IMR-90 (cell line): Measurements from ENCODE around the gene CDCP1. TPM values are rescaled to one million over a fixed set of nuclear protein-coding genes. Genes with fewer than 3 reads are reported as not detected.

Source experiments
- ATAC-seq: fragments of 200-7000 bp; cut with Tn5 transposase; 2 replicates; pipeline ENCODE4 v1.9.1; 2020; ENCODE audit warnings: low read depth, mild to moderate bottlenecking, moderate library complexity
- BruUV-seq: library from RNA; stranded (reverse); fragments of 400-500 nt; replicated peaks from 2 replicates; lab custom pipeline; 2021; lab: Mats Ljungman, UMichigan
- CTCF ChIA-PET: fragments of 300-600 bp; formaldehyde crosslinking; extraction: SDS; loops from one replicate; lab custom pipeline; 2021; ENCODE audit warnings: antibody characterized with exemption; lab: Yijun Ruan, JAX
- POLR2A ChIA-PET: fragments of 300-600 bp; sonication (Branson Sonifier 250); formaldehyde crosslinking; loops from one replicate; lab custom pipeline; 2022; ENCODE audit warnings: antibody characterized with exemption; ENCODE audit not compliant: unreplicated experiment; lab: Charles Lee
- DNase-seq: peaks from one replicate; pipeline ENCODE4 v3.0.0; 2013
- H2AFZ ChIP-seq: replicated peaks from 2 replicates; pipeline ENCODE3; 2013; ENCODE audit warnings: low read length, mild to moderate bottlenecking; ENCODE audit not compliant: poor library complexity
- H2AK5ac ChIP-seq: 2 replicates; pipeline ENCODE4 v1.6.1; 2013; ENCODE audit warnings: low read depth, low read length, inconsistent platforms
- H2AK9ac ChIP-seq: replicated peaks from 2 replicates; pipeline ENCODE3; 2013; ENCODE audit warnings: mild to moderate bottlenecking, low read depth, low read length, moderate library complexity; ENCODE audit not compliant: poor library complexity
- H2BK120ac ChIP-seq: 2 replicates; pipeline ENCODE4 v1.6.1; 2013; ENCODE audit warnings: low read depth, low read length, inconsistent platforms
- H2BK15ac ChIP-seq: 3 replicates; pipeline ENCODE4 v1.6.1; 2013; ENCODE audit warnings: low read depth, low read length, inconsistent platforms
- H2BK20ac ChIP-seq: 2 replicates; pipeline ENCODE4 v1.6.1; 2013; ENCODE audit warnings: low read depth, mild to moderate bottlenecking, inconsistent platforms, low read length, moderate library complexity
- H2BK5ac ChIP-seq: 2 replicates; pipeline ENCODE4 v1.6.1; 2013; ENCODE audit warnings: mild to moderate bottlenecking, low read depth, low read length, inconsistent platforms; ENCODE audit not compliant: poor library complexity, severe bottlenecking
- H3K14ac ChIP-seq: replicated peaks from 2 replicates; pipeline ENCODE4 v1.6.1; 2013; ENCODE audit warnings: low read depth, low read length, inconsistent platforms
- H3K18ac ChIP-seq: 2 replicates; pipeline ENCODE4 v1.6.1; 2013; ENCODE audit warnings: low read depth, low read length, control low read depth
- H3K23ac ChIP-seq: 2 replicates; pipeline ENCODE4 v1.6.1; 2013; ENCODE audit warnings: low read depth, low read length, inconsistent platforms
- H3K27ac ChIP-seq: 2 replicates; pipeline ENCODE4 v1.5.1; 2013; ENCODE audit warnings: mild to moderate bottlenecking, control low read depth, low read length; ENCODE audit not compliant: insufficient read depth
- H3K27me3 ChIP-seq: 2 replicates; pipeline ENCODE4 v1.6.1; 2013; ENCODE audit warnings: low read length; ENCODE audit not compliant: control insufficient read depth, insufficient read depth
- H3K36me3 ChIP-seq: 2 replicates; pipeline ENCODE4 v1.6.1; 2013; ENCODE audit warnings: low read length, mixed read lengths; ENCODE audit not compliant: control insufficient read depth, insufficient read depth
- H3K4ac ChIP-seq: 2 replicates; pipeline ENCODE4 v1.6.1; 2013; ENCODE audit warnings: low read depth, low read length, inconsistent platforms
- H3K4me1 ChIP-seq: 2 replicates; pipeline ENCODE4 v1.6.1; 2013; ENCODE audit warnings: low read length, mixed read lengths; ENCODE audit not compliant: control insufficient read depth, insufficient read depth
- H3K4me2 ChIP-seq: 2 replicates; pipeline ENCODE4 v1.6.1; 2013; ENCODE audit warnings: low read depth, mild to moderate bottlenecking, control low read depth, low read length, moderate library complexity
- H3K4me3 ChIP-seq: 2 replicates; pipeline ENCODE4 v1.5.1; 2013; ENCODE audit warnings: low read depth, mild to moderate bottlenecking, control low read depth, low read length, moderate library complexity; ENCODE audit not compliant: insufficient read depth
- H3K56ac ChIP-seq: 2 replicates; pipeline ENCODE4 v1.6.1; 2013; ENCODE audit warnings: low read length, inconsistent platforms; ENCODE audit not compliant: insufficient read depth; ENCODE audit errors: extremely low read depth
- H3K79me1 ChIP-seq, 2 experiments: 2 replicates each; pipeline ENCODE4 v1.6.1; 2013; ENCODE audit warnings: low read length in 2 of 2, inconsistent platforms in 1 of 2, low read depth in 1 of 2
- H3K9ac ChIP-seq: 2 replicates; pipeline ENCODE4 v1.6.1; 2013; ENCODE audit warnings: low read depth, low read length, control low read depth
- H3K9me1 ChIP-seq: 2 replicates; pipeline ENCODE4 v1.6.1; 2013; ENCODE audit warnings: low read length, inconsistent platforms; ENCODE audit not compliant: insufficient read depth
- H3K9me3 ChIP-seq: 2 replicates; pipeline ENCODE4 v1.6.1; 2013; ENCODE audit warnings: low read length; ENCODE audit not compliant: control insufficient read depth, insufficient read depth
- H4K20me1 ChIP-seq: 2 replicates; pipeline ENCODE4 v1.6.1; 2013; ENCODE audit warnings: low read length, inconsistent platforms; ENCODE audit not compliant: insufficient read depth
- H4K5ac ChIP-seq: 2 replicates; pipeline ENCODE4 v1.6.1; 2013; ENCODE audit warnings: mild to moderate bottlenecking, low read depth, low read length, control low read depth
- H4K8ac ChIP-seq, 2 experiments: 2 replicates each; pipeline ENCODE4 v1.6.1; 2013; ENCODE audit warnings: low read depth in 2 of 2, low read length in 2 of 2, control low read depth in 1 of 2, inconsistent platforms in 1 of 2
- H4K91ac ChIP-seq: 2 replicates; pipeline ENCODE4 v1.6.1; 2013; ENCODE audit warnings: low read depth, low read length, inconsistent platforms; ENCODE audit not compliant: insufficient read depth
- CEBPB ChIP-seq: IDR thresholded peaks from 2 replicates; pipeline ENCODE4 v1.6.1; 2012; ENCODE audit warnings: low read depth, low read length, improper control_type of control experiment
- FOS ChIP-seq: fragments of 150-350 bp; IDR thresholded peaks from 2 replicates; pipeline ENCODE4 v1.6.1; 2016; ENCODE audit warnings: low read depth, low read length
- MAFK ChIP-seq: IDR thresholded peaks from 2 replicates; pipeline ENCODE4 v1.6.1; 2012; ENCODE audit warnings: low read depth, low read length, improper control_type of control experiment
- MAZ ChIP-seq: IDR thresholded peaks from 2 replicates; pipeline ENCODE4 v1.6.1; 2012; ENCODE audit warnings: low read depth, mild to moderate bottlenecking, low read length, improper control_type of control experiment, moderate library complexity, borderline replicate concordance
- MXI1 ChIP-seq: IDR thresholded peaks from 2 replicates; pipeline ENCODE4 v1.6.1; 2012; ENCODE audit warnings: low read depth, mild to moderate bottlenecking, low read length, moderate library complexity, borderline replicate concordance
- NFE2L2 ChIP-seq: fragments of 150-350 bp; IDR thresholded peaks from 2 replicates; pipeline ENCODE4 v1.6.1; 2016; ENCODE audit warnings: low read depth, mild to moderate bottlenecking, low read length
- WGBS, 2 experiments: methylation state at CpG; one replicate each; pipeline versions ENCODE4 v1.1.5 to v1.1.7; 2013; ENCODE audit warnings: missing lambda C conversion rate in 2 of 2; ENCODE audit not compliant: insufficient read length in 1 of 2; ENCODE audit errors: extremely low coverage in 2 of 2; 5-methylcytosine and 5-hydroxymethylcytosine counted together
- dilution Hi-C: fragments of 300-500 bp; cut with HindIII; formaldehyde crosslinking; loops from one replicate; pipeline ENCODE4 v1.14.3; 2018; ENCODE audit warnings: low sequenced_read_pairs; ENCODE audit not compliant: unreplicated experiment
- in situ Hi-C: fragments of 300-500 bp; cut with MboI; formaldehyde crosslinking; loops from 3 replicates; pipeline ENCODE4 v1.14.3; 2019; ENCODE audit warnings: low sequenced_read_pairs, inconsistent platforms, mixed read lengths
- intact Hi-C: fragments of 100-400 bp; cut with micrococcal nuclease; formaldehyde crosslinking; loops from 2 replicates; pipeline ENCODE4 v1.10.0; 2022
- polyA plus RNA-seq, 3 experiments: library from polyadenylated mRNA; depleted of rRNA; stranded (reverse); fragments of >200 nt; gene quantifications; 2 replicates each; pipeline ENCODE4 v1.2.3, GENCODE V29; 2012; ENCODE audit warnings: low replicate concordance in 1 of 3
- total RNA-seq: library from RNA; depleted of rRNA; stranded (reverse); fragments of >200 nt; gene quantifications from 2 replicates; pipeline ENCODE4 v1.2.3, GENCODE V29; 2012

The CDCP1 gene
- total and polyA plus RNA-seq, 2 of the 4 experiments (the other 2 are of a cell fraction), result 2.5 to 3.8 TPM

DNA sequence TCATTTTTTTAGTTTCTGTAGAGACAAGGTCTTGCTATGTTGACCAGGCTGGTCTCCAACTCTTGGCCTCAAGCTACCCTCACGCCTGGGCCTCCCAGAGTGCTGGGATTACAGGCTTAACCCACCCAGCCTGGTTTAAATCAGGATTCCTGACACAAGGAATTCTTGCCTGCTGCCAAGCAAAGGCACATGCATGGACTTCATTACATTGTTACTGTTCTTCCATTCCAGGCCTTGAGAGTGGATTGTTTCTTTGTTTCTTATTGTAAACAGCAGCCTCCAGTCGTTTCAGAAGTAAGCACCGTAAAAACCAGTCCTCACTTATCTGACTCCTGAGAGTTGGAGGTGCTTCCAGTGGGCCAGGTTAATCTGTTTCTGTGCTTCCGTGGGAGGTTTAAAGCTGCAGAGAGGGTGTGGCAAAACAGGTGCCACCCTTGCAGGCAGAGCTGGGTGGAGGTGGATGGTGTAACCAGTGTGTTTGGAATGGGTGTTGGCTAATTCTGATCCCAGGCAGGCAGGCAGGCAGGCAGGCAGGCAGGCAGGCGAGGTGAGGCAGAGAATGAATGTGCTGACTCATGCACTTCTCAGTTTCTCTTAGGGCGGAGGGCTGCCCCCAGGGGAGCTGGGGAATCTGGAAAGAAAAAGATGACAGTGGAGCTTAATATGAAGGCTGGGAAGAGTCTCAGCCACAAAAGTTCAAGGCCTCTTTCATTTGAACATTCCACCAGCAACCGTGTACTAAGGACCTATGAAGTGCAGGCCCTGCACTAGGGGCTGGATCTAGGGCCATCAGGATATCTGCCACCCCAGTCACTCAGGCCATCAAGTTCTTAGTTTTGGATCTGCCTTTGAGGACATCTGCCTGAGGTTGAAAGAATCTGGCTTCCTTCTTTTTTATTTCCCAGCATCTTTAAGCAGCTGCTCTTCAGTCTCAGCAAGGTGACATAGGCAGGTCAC, 37.0 kb upstream of the CDCP1 start:
- H3K9ac ChIP-seq, result no peak overlapping the region
- H2BK15ac ChIP-seq, result peak overlapping the region; percentile 69
- no peaks in the 10 kb centered on the region for H3K36me3 ChIP-seq
- ATAC-seq (peak; percentile 57), DNase-seq (peak; percentile 54)
- peak overlapping the region; percentile 88 for H3K14ac ChIP-seq
- intact Hi-C loops, result no loop called here
- no TSS peak for BruUV-seq
- H4K91ac ChIP-seq, result peak overlapping the region; percentile 77
- H3K9me3 ChIP-seq, result no peaks in the 10 kb centered on the region
- H2AK5ac ChIP-seq, result peak overlapping the region; percentile 85
- H4K8ac ChIP-seq, result peak overlapping the region; percentile 38 to 66
- H3K4me3 ChIP-seq, result no peak overlapping the region
- H3K27me3 ChIP-seq, result no peaks in the 10 kb centered on the region
- peaks cover 21% of the 10 kb centered on the region for H3K4me1 ChIP-seq
- peak overlapping the region; percentile 5; the same call in 1 of the 2 replicates for H3K23ac ChIP-seq
- no peaks in the 10 kb centered on the region for H3K79me1 ChIP-seq
- CTCF ChIA-PET, result interaction anchor here (0.5 kb wide), 1 partner anchor 143 kb away, joined by 3 read pairs; no protein-coding TSS in a partner anchor
- 52% methylated on average over 3 of the region's 7 CpGs; no CpG with 5 or more reads in 1 of the 2 experiments for WGBS, 2 experiments
- H2BK5ac ChIP-seq, result peak overlapping the region; percentile 7
- no peaks in the 10 kb centered on the region for H4K20me1 ChIP-seq
- peak overlapping the region; percentile 85 for H3K4ac ChIP-seq
- H2AK9ac ChIP-seq, result peak overlapping the region; percentile 93
- peak overlapping the region; percentile 60 for H2BK20ac ChIP-seq
- H3K27ac ChIP-seq, result peak overlapping the region; percentile 54
- POLR2A ChIA-PET, result no interaction called here
- H3K9me1 ChIP-seq, result peaks cover 24% of the 10 kb centered on the region
- TF ChIP-seq MAFK, result peak; percentile 98
- peak; percentile 89 for TF ChIP-seq NFE2L2
- no peak; the same call in 1 of the 2 replicates for TF ChIP-seq MAZ
- peak; percentile 33; the same call in 1 of the 2 replicates for TF ChIP-seq CEBPB
- TF ChIP-seq MXI1, result no peak
- no peak for TF ChIP-seq FOS
- H3K18ac ChIP-seq, result peak overlapping the region; percentile 38
- peak overlapping the region; percentile 38 for H4K5ac ChIP-seq
- H3K56ac ChIP-seq, result 0 out of 2 replicates have a peak overlapping the region, but pooled peaks have one; percentile 9
- in situ Hi-C loops, result no loop called here
- peak overlapping the region; percentile 87 for H2BK120ac ChIP-seq
- no peak overlapping the region; the same call in 1 of the 2 replicates for H3K4me2 ChIP-seq
- peak overlapping the region; percentile 69 for H2AFZ ChIP-seq
- dilution Hi-C loops, result no loop called here
